GM19438 (cell line): ENCODE data around the gene ADD1.
A peak's percentile ranks its signal among the peaks of the same experiment; 100 is the strongest.

Experiments used
- ATAC-seq: cut with Tn5 transposase; IDR thresholded peaks from one replicate; pipeline ENCODE4 v1.9.1; 2021; ENCODE audit warnings: low read depth; ENCODE audit not compliant: unreplicated experiment

ADD1 gene

GRCh38 chr4:2832309-2832980, 11.2 kb upstream of the ADD1 start:
- ATAC-seq = peak; percentile 60

GRCh38 chr4:2832981-2833670, 10.5 kb upstream of the ADD1 start:
- ATAC-seq = no peak

- ATAC-seq = no peak
Measured at GRCh38 chr4:2833671-2834000, 10.0 kb upstream of the ADD1 start.

GRCh38 chr4:2834001-2834921, 9.4 kb upstream of the ADD1 start:
- no peak for ATAC-seq

- no peak for ATAC-seq
Measured at GRCh38 chr4:2835978-2836377, 7.7 kb upstream of the ADD1 start.

- no peak for ATAC-seq
Measured at GRCh38 chr4:2836391-2836859, 7.2 kb upstream of the ADD1 start.

- no peak for ATAC-seq
Measured at GRCh38 chr4:2837110-2837903, 6.3 kb upstream of the ADD1 start.

GRCh38 chr4:2837904-2838496, 5.6 kb upstream of the ADD1 start:
- ATAC-seq = no peak

GRCh38 chr4:2839060-2839459, 4.6 kb upstream of the ADD1 start:
- ATAC-seq = no peak

GRCh38 chr4:2842687-2843262, 869 bp upstream of the ADD1 start:
- no peak for ATAC-seq

- ATAC-seq = peak; percentile 10
Measured at GRCh38 chr4:2843941-2844584, 419 bp downstream of the ADD1 start.

GRCh38 chr4:2846172-2846571, 2.5 kb downstream of the ADD1 start:
- no peak for ATAC-seq

GRCh38 chr4:2847302-2847871, 3.7 kb downstream of the ADD1 start:
- ATAC-seq = no peak

GRCh38 chr4:2848449-2848848, 4.8 kb downstream of the ADD1 start:
- ATAC-seq = no peak

GRCh38 chr4:2849267-2850152, 5.9 kb downstream of the ADD1 start:
- ATAC-seq = no peak

GRCh38 chr4:2850966-2851798, 7.5 kb downstream of the ADD1 start:
- no peak for ATAC-seq

- ATAC-seq = peak; percentile 67
Measured at GRCh38 chr4:2852481-2852921, 8.9 kb downstream of the ADD1 start.
